ENCODE measurements around the gene MORF4L1. TPM values are rescaled to one million over a fixed set of nuclear protein-coding genes. Genes with fewer than 3 reads are reported as not detected.
"Not testable (repeated sequence)": the region's sequence is repeated elsewhere in the genome, so short reads cannot be mapped to it uniquely, and the experiment has no call there.

The MORF4L1 gene
- total RNA-seq, 1 experiment from 2014 or later, result 358 TPM

DNA sequence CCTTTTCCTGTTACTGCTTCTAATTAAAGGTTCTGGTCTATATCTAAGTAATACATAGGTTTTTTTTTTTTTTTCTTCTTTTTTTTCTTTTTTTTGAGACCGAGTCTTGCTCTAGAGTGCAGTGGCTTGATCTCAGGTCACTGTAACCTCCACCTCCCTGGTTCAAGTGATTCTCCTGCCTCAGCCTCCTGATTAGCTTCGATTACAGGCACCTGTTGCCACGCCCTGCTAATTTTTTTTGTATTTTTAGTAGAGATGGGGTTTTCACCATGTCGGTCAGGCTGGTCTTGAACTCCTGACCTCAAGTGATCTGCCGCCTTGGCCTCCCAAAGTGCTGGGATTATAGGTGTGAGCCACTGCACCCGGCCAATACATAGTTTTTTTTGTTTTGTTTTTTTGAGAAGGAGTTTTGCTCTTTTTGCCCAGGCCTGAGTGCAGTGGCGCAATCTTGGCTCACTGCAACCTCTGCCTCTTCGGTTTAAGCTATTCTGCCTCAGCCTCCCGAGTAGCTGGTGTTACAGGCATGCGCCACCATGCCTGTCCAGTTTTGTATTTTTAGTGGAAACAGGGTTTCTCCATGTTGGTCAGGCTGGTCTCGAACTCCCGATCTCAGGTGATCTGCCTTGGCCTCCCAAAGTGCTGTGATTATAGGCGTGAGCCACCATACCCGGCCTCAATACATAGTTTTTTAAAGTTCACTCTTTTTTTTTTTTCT lies 28.3 kb downstream of the MORF4L1 start:
- not testable (repeated sequence) for DNase-seq (ENCODE audit: low read depth)

GRCh38 chr15:78902281-78903032 lies 29.8 kb downstream of the MORF4L1 start:
- DNase-seq (ENCODE audit: low read depth), result peak; percentile 34

- no peak for DNase-seq (ENCODE audit: low read depth)
These were observed 32.1 kb downstream of the MORF4L1 start for GRCh38 chr15:78904599-78905358.

DNA sequence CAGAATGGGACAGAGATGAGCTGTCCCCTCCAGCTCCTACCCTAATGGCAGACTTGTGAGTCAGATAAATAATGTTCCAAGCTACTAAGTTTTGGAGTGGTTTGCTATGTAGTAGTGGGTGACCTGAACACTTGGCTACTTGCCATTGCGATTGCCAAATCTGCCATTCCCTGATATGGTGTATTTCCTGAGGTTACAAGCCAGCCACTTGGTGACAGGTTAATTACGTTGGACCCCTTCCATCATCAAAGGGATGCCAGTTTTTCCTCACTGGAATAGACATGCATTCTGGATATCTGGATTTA lies 33.6 kb downstream of the MORF4L1 start:
- DNase-seq (ENCODE audit: low read depth), result peak; percentile 77

- no peak for DNase-seq (ENCODE audit: low read depth)
These were observed 34.9 kb downstream of the MORF4L1 start for GRCh38 chr15:78907577-78907976.

GRCh38 chr15:78909160-78909695 lies 36.5 kb downstream of the MORF4L1 start:
- no peak for DNase-seq (ENCODE audit: low read depth)

- DNase-seq (ENCODE audit: low read depth), result peak; percentile 51
These were observed 37.1 kb downstream of the MORF4L1 start for GRCh38 chr15:78909791-78910228.

GRCh38 chr15:78910271-78910670 lies 37.6 kb downstream of the MORF4L1 start:
- no peak for DNase-seq (ENCODE audit: low read depth)

DNA sequence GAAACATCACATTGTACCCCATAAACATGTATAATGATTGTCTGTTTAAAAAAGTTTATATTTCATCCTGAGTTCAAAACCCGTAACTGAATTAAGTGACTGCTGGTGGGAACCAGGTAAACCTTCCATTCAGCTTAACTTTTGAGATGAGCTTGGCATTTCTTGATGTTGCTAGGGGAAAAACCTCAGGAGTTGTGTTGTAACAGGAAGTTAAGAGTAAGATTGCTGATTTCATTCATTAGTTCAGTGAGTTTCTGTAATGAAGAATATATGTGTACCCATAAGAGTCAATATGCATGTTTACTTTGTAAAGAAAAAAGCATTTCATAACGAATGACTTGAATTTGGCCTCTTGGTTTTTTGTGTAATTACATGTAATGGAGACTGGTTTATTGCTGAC lies 39.6 kb downstream of the MORF4L1 start:
- no peak for DNase-seq (ENCODE audit: low read depth)

GRCh38 chr15:78913012-78913411 lies 40.3 kb downstream of the MORF4L1 start:
- no peak for DNase-seq (ENCODE audit: low read depth)

- DNase-seq (ENCODE audit: low read depth), result no peak
These were observed 41.5 kb downstream of the MORF4L1 start for GRCh38 chr15:78914027-78914764.

GRCh38 chr15:78915341-78916087 lies 42.8 kb downstream of the MORF4L1 start:
- peak; percentile 29 for DNase-seq (ENCODE audit: low read depth)

DNA sequence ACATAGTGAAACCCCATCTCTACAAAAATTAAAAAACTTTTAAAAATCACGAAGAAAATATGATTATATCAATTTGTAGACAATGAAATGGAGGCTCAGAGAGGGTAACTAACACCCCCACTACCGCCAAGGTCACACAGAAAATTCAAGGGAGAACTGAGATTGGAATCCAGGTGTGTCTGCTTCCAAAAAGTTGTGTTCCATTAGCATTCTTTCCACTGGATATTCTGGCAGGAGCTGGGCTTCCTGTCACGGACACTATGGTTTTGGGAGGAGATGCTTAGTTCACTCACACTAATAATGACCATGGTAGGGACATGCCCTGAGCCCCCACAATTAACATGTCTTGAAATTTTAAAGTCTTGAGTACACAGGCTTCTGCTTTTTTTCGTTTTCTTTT lies 43.4 kb downstream of the MORF4L1 start:
- no peak for DNase-seq (ENCODE audit: low read depth)

GRCh38 chr15:78917888-78918287 lies 45.2 kb downstream of the MORF4L1 start:
- no peak for DNase-seq (ENCODE audit: low read depth)

GRCh38 chr15:78921517-78921916 lies 48.8 kb downstream of the MORF4L1 start:
- no peak for DNase-seq (ENCODE audit: low read depth)

- no peak for DNase-seq (ENCODE audit: low read depth)
These were observed 49.2 kb downstream of the MORF4L1 start for GRCh38 chr15:78921940-78922339.

DNA sequence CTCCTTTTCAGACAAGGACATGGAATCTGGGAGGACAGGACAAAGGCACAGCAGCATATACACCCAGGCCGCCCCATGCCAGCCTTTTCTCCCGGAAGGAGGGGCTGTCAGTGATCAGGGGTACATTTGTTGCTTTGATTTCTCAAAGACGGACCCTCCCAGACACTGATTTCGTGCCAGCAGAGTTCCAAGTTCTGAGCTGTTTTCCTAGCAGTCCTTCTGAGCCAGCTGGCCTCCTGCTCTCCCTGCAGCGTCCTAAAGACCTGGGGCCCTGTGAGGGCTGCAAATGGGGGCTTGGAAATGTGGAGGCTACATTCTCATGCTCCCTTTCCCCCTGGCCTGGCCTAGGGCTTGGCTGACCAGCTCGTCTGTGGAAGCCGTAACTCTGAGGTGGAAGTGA lies 49.8 kb downstream of the MORF4L1 start:
- no peak for DNase-seq (ENCODE audit: low read depth)

DNA sequence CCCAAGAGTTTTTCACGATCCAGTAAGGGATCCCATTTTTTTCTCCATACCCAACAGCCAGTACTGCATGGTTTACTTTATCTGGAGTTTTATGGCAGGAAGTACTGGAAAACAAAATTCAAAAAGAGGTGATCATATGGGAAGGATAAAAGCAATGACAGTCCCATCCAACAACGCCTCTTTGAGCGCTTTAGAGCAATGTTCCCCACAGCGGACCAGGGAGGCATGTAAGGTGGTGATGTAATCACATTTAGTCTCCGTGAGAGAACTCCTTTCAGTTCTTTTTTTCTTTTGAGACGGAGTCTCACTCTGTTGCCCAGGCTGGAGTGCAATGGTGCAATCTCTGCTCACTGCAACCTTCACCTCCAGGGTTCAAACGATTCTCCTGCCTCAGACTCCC lies 50.3 kb downstream of the MORF4L1 start:
- DNase-seq (ENCODE audit: low read depth), result no peak

DNA sequence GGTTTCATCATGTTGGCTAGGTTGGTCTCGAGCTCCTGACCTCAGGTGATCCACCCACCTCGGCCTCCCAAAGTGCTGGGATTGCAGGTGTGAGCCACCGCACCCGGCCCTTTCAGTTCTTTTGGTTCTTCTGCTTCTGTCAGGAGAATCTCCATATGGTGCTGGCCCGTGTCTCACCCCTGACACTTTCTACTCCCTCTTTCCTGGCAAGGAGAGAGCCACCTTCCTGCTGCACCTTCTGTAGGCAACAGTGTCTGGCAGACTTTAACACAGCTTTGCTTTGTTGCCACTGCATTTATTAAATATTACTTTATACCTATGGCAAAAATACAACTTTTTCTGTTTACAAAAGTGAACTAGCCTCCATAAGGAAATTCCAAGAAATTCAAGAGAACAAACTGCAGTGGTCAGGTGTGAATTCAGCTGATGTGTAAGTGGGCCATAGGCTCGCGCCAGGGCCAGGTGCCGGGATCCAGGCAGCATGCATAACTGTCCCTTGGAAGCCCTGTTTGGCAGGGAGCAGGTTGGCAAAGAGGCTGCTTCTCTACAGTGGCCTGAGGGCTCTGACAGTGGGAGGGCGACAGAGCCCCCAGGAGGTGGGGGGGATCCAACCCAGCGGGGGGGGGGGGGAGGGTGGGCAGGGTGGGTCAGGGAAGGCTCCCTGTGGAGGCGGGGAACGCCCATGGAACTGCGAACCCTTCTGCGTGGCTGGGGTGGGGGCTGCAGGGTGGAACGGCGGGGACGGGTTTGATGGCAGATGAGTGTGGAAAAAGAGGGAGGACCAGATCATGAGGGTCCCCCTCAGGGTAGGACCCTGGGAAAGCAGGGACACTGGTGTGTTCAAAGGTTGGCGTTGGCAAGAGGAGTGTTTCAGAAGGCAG lies 51.0 kb downstream of the MORF4L1 start:
- DNase-seq (ENCODE audit: low read depth), result no peak

DNA sequence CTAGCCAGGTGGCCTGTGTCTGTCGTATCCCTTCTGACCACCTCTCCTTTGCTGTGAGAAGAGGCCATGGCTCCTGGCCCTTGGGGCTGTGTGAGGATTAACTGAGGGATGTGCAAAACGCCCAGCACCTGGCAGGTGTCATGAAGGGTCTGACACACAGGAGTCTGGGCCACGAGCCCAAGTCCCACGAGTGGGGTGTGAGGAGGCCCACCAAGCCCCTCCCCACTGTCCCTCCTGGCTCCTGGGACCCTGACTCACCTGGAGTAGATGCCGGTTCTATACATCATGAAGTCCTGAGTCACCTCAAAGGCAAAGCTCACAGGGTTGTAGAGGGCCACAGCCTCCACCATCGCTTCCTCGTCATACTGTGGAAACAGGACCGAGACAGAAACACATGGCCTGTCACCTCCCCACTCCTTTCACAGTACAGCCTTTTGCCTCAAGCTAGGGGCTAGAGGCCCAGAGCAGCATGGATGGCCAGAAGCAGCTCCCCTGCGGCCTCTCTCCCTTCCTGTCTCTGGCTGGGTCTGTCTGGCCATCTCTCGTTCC lies 52.5 kb downstream of the MORF4L1 start:
- DNase-seq (ENCODE audit: low read depth), result no peak
